ENCODE data around the gene PLEKHO2.
A peak's percentile ranks its signal among the peaks of the same experiment; 100 is the strongest.

PLEKHO2 gene

DNA sequence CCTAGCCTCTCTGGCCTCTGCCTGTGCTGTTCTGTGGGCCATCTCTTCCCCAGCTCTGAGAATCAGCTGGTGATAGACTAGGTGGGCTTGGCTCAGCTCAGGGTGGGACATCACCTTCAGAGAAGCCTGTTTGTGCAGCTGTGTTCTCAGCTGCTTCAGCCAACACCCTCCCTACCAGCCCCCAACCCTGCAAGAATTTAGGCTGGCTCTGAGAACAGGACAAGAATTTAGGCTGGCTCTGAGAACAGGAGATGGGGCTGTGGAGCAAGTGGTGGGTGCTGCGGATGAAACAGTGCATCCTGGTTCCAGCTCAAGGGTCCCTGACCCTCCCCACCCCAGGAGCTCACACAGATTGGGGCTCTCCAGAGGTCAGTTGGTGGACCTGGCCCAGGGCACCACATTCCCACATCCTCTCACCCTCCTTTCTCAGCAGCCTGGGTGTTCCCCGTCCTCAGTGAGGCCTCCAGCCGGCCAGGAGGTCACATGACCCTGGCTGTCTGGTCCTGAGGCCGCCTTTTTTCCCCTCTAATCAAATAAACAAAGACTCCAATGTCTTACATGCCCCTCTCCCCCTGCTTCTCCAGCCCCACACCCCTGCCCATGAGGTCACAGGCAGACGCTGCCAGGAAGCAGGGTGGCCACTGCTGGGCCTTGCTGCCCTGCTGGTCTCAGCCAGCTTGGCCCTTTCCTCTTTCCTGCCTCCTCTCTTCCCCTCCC lies 14.9 kb downstream of the PLEKHO2 start:
- DNase-seq, result no peak

DNA sequence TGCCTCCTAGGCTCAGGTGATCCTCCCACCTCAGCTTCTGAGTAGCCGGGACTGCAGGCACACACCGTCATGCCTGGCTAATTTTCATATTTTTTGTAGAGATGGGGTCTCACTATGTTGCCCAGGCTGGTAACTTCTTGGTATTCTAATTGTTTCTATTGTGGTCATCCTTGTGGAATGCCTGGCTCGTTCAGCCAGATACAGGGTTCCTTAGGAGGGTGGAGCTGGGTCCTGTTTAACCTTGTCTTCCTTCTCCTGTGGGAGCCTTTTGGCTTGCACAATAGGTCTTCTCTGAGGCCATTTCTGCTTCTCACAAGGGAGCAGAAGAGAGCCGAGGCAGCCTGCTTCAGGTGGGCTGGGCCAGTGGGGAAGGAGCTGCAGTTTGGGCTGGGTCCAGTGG lies 15.7 kb downstream of the PLEKHO2 start:
- DNase-seq, result no peak

DNA sequence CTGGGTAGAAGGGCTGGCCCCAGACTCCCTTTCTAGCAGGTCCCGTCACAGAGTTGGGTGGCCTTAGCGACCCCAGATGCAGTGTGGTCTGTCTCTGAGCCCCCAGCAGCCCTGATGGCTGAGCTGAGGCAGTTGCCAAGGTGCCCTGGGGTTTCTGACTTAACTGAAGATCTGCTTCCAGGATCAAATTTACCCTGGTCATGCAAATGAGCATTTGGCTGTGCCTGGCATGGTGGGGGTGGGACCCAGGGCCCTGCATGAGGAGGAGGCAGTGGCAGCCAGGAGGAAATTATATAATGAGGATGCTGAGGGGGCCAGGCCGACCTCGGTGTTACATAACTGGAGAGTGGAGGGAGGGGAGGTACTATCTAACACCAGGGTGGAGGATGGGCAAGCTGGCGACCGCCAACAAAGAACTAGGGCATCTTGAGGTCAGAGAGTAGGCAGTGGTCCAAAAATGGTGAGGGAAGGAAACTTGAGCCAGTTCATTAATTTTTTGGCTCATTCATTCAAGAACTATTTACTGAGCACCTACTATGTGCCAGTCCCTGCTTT lies 16.4 kb downstream of the PLEKHO2 start:
- DNase-seq, result no peak

DNA sequence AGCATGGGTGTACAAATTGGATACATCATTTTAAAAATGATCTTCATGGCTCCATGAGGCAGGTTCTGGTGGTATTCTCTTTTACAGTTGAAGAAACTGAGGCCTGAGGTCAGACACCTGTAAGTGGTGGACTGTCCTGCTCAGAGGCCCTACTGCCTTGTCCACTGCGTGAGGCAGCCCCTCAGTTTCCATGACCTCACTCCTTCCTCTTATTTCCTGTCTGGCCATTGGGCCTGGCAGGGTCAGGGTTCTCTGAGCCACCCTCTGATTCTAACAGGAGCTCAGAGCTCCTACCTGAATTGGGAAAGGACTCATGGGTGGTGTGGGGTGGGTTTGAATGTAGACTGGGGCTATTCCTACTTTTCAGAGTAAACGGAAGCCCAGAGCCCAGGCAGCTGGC lies 17.5 kb downstream of the PLEKHO2 start:
- DNase-seq, result no peak

DNA sequence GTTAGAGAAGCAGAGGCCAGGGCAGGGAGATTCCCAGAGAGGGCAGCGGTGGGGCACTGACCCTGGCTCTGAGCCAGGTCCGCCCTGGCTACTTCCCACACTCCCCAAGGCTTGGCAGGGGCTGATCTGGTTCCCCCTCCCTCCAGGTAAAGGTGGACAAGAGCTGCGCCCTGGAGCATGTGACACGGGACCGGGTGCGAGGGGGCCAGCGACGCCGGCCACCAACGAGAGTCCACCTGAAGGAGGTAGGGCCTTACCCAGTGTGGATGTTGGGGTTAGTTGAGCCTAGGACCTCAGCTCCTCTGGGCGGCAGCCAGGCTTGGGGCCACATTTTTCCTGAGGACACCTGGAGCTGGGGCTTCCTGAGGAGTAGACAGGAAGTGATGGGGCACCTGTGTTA lies 19.6 kb downstream of the PLEKHO2 start:
- DNase-seq, result no peak

DNA sequence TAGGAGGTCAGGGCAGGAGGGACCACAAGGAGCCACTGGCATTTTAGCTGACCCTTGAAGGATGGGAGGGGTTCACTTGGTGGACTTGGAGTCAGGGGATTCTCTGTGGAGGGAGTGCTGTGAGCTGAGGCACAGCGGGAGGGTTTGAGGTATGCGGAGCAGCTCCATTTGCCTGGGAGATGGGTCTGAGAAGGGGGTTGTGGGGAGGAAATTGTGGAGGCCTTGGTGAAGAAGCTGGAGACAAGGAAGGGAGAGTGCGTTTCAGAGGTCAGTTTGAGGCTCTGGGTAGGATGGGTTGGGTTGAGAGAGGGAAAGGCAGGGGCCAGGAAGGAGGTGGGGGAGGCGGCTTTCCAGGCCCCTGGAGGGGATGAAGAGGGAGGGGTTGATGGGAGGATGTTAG lies 20.2 kb downstream of the PLEKHO2 start:
- no peak for DNase-seq

DNA sequence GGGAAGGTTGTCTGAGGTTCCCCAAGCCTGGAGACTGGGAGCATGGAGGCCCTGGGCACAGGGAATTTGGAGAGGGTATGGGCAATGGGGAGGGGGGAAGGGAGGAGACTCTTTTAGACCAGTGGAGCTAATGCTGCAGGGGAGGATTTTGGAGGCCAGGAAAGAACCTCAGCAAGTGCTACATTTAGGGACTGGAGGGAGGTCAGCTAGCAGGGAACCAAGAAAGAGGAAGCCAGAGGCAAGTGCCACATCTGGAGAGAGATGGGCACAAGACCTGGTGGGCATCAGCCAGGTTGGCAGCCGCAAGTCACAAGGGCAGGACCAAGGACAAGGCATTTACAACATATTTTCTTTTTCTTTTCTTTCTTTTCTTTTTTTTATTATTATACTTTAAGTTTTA lies 20.7 kb downstream of the PLEKHO2 start:
- DNase-seq, result no peak

DNA sequence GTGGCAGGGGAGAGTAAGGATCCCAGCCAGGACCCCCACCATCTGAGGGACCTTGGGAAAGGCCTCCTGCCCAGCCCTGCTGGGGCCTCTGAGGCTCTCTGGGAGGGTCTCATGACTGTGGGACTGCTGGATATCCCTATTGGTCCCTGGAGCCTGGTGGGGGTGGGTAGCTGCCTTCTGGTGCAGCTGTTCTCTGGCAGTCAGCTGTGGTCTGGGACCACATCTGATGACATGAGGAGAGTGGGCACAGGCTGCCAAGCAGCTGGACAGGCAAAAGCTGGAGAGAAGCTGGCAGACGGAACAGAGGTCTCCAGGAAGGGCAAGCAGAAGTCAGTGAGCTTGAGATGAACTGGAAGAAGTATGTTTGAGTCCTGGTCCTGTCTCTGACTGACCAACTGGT lies 22.4 kb downstream of the PLEKHO2 start:
- DNase-seq, result no peak

DNA sequence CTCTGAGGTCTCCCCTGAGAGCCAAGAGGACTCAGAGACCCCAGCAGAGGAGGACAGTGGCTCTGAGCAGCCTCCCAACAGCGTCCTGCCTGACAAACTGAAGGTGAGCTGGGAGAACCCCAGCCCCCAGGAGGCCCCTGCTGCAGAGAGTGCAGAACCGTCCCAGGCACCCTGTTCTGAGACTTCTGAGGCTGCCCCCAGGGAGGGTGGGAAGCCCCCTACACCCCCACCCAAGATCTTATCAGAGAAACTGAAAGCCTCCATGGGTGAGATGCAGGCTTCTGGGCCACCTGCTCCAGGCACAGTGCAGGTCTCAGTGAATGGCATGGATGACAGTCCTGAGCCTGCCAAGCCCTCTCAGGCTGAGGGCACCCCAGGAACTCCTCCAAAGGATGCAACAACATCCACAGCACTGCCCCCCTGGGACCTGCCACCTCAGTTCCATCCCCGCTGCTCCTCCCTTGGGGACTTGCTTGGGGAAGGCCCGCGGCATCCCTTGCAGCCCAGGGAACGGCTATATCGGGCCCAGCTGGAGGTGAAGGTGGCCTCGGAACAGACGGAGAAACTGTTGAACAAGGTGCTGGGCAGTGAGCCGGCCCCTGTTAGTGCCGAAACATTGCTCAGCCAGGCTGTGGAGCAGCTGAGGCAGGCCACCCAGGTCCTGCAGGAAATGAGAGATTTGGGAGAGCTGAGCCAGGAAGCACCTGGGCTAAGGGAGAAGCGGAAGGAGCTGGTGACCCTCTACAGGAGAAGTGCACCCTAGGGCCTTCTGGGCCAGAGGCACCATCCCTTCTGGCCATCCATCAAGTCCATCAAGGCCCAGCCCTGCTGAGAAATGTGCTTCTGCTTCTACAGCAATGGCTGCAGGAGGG lies 23.6 kb downstream of the PLEKHO2 start:
- DNase-seq, result no peak

DNA sequence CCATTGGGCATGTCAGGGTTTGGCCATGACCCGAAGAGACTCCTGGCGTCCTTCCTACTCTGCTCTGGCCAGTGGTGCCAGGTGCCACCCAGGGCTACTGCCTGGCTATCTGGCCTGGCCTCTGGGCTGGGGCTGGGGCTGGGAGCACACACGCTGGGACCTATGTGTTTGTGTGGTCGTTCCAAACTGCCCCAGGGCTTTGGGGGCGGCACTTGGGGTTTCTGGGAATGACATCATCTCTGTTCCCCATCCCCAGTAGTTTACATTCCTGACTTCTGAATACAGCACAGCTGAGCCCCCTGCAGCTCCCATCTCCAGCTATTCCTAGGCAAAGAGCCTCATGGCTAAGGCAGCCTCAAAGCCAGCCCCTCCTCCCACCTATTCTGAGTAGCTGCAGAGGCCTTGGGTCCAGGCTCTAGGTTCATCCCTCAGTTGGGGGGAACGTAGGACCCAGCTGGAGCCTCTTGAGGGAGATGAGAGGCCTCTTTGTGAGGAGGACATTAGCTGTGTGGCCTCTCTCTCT lies 24.3 kb downstream of the PLEKHO2 start:
- DNase-seq, result no peak

DNA sequence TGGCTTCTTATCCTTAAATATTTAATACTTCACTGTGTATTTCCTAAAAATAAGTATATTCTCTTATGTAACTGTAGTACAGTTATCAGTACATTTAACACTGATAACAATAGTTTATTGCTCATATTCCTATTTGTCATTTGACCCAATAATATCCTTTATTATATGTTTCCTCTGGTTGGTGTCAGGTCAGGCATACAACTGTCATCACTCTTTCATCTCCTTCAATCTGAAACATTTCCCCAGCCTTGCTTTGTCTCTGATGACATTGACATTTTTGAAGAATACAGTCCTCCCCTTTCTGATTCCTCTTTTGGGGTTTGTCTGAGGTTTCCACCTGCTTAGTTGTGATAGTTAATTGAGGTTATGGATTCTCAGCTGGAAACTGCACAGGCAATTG lies 27.8 kb downstream of the PLEKHO2 start:
- no peak for DNase-seq

DNA sequence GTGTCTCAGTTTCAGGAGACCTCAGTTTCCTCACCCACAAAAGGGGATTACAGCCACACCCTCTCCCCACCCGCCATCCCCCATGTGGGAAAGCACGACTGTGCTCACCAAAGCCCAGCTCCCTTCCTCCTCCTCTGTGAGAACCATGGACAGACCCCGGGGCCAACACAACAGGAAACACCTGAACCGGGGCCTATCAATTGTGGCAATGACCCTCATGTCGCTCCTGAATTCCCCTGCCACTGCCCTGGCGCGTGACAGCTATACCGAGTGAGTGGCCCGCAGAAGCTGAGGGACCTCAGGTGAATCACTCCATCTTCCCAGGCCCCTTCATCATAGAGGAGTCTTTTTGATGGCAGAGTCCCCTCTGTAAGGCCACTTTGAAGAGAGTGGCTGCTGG lies 28.6 kb downstream of the PLEKHO2 start:
- DNase-seq, result no peak

DNA sequence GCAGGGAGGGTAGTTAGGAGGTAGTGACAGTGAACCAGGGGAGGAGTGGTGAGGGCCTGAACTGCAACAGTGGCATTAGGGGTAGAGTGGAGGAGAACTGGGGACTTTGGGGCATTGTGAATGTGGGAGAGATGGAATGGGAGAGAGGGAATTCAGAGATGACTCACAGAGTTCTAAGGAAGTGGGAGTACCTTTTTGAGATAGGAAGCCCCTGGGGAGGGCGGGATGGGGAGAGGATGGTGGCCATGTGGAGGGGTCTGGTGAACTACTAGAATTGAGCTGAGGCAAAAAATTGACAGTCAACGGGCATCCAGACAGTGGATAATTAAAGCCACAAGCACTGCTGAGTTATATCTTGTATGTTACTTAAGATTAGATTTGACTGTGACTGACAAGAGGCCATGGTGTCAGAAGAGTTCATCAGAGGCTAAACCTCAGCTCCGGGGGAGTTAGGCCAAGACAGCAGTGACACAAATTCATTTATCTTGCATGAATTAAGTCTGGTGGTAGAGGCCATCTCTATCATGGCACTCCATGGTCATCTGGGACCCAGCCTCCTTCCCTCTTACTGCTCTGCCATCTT lies 34.0 kb downstream of the PLEKHO2 start:
- DNase-seq, result no peak

DNA sequence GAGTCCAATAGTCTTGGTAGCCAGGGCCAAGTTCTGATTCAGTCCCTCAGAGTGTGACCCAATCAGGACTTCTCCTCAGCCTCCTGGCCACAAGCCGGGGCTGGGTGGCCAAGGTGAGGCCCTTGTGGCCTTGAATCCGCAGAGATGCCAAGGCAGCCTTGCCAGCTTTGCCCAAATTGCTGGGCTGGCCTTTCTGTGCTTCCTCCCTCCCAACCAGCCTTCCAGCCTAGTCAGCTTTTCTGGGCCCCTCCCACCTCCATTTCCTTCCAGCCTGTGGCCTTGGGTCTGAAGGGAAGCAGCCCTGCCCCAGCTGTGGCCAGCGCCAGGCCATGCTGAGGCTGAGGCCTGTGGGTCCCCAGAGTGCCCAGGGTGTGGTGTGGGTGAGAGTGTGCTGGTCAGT lies 35.7 kb downstream of the PLEKHO2 start:
- no peak for DNase-seq

DNA sequence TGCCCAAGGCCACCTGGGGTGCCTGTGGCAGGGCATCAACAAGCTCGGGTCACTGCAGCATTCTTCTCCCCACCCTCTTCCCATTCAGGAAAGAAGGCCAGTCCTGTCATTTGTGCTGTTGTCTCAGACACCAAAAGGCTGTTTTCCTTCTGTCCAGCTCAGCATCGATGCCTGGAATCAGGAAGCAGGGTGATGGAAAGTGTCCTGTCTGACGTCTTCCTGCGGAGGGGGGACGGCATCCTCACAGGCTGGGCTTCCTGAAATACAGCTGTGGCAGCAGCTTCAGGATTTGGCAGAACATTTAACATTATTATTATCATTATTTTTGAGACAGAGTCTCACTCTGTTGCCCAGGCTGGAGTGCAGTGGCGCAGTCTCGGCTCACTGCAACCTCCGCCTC lies 37.0 kb downstream of the PLEKHO2 start:
- no peak for DNase-seq

DNA sequence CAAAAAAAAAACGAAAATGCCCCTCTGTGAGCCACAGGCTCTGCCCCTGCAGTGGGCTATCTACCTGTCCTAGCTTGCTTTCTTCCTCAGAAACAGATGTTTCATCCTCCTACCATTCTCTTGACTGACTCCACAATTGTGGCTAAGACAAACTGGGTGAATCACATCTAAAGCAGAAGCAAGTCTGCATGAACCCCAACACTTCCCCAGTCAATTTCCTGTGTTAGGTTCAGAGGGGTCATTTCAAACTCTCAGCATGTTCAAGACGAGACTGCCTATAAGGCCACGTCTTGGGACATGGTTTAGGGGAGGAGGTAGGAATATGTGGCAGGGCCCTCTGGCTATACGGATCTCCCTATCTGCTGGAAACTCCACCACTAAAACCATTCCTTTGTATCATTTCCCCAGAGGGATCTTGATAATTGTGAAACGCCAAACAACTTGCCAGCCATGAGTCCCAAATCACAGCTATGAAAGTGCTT lies 41.4 kb downstream of the PLEKHO2 start:
- peak; percentile 44 to 55 for DNase-seq

DNA sequence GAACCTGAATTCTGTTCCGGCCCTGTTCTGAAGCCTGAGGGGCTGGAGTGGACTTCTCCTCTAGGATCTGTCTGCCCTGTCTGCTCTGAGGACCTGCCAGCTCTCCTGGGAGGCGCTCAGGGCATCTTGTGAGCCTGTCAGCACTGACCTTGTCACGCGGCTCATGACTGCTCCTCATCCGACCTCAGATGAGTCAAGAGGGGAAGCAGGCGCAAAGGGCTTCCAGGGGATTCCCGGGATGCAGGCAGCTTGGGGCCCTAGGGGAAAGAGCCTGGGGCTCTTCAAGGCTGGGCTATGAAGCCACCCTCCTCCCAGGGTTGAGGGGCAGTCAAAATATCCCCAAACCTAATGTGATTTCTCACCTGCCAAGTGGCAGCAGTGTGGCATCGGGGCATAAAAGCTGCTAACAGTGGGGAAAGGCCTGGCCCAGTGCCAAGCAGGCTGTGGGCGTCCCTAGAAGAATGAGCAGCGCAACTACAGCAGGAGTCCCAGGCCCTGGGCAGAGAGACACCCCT lies 42.3 kb downstream of the PLEKHO2 start:
- peak; percentile 85 to 87 for DNase-seq

DNA sequence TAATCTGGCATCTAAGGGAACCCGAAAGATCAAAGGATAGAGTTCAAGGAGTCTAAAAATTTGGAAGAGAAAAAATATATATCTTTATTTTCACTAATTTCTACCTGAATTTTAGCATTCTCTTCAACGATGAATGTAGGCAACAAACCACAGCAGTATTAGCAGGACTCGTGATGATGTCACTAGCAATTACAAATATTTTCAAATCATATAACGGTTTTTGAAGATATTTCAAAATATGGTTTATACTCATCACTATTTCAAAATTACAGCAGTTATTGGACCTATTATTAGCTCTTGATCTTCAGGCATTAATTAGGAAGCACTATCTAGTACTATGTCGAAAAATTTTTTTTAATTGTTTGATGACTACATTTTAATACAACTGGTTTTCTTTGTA lies 43.0 kb downstream of the PLEKHO2 start:
- no peak for DNase-seq

DNA sequence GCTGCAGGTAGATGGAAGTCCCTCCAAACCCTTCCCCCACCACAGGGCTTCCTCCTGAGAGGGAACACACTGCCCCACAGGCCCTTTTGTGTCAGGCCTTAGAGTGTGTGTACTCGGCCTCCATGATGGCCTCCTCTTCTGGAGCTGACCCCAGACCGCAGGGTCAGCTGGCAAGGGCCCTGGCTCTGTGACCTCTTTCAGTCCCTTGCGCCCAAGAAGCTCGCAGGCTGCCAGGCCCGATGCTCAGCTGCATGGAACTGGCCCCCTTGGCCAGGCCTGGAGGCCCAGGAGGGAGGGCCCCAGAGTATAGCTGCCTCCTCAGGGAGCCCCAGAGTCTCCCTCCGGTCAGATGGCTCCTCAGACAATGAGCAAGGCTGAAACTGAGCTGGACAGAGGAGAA lies 46.6 kb downstream of the PLEKHO2 start:
- no peak for DNase-seq

DNA sequence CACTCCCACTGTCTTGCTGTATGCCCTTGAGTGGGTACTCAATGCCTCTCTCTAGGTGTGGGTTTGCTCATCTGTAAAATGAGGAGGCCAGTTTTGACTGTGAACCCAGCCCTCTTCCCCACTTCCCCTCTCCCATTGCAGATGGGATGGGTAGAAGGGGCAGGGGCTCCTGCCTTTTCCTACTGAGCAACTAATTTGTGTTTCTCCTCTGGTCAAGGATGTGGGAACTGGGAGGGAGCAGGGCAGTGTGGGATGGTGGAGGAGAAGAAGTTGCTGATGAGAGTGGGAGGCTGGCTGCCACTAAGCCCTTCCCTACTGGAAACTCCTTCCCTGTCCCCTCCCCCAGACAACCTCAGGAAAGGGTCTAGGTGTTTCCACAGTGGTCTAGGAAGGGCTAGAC lies 49.8 kb downstream of the PLEKHO2 start:
- DNase-seq, result peak in 1 of 2 experiments; percentile 26

DNA sequence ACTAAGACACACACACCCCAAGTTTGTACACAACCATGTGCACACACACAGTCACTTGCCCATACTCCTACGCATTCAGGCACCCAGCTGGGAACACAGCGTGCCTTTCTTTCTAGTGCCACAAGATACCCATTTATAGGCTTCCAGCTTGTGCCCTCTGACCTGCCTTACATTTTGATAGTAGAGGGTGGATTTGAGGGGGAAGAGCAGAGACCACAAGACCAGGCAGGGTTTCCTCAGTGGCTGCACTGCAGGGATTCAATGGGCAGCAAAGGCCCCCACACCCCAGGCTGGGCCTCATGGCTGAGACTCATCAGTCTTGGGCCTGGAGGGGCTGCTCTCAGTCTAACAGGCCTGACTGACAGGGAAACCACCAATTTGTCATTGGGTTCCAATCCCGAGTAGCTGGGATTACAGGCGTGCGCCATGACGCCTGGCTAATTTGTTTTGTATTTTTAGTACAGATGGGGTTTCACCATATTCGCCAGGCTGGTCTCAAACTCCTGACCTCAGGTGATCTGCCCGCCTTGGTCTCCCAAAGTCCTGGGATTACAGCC lies 51.2 kb downstream of the PLEKHO2 start:
- DNase-seq, result peak; percentile 74 to 76

DNA sequence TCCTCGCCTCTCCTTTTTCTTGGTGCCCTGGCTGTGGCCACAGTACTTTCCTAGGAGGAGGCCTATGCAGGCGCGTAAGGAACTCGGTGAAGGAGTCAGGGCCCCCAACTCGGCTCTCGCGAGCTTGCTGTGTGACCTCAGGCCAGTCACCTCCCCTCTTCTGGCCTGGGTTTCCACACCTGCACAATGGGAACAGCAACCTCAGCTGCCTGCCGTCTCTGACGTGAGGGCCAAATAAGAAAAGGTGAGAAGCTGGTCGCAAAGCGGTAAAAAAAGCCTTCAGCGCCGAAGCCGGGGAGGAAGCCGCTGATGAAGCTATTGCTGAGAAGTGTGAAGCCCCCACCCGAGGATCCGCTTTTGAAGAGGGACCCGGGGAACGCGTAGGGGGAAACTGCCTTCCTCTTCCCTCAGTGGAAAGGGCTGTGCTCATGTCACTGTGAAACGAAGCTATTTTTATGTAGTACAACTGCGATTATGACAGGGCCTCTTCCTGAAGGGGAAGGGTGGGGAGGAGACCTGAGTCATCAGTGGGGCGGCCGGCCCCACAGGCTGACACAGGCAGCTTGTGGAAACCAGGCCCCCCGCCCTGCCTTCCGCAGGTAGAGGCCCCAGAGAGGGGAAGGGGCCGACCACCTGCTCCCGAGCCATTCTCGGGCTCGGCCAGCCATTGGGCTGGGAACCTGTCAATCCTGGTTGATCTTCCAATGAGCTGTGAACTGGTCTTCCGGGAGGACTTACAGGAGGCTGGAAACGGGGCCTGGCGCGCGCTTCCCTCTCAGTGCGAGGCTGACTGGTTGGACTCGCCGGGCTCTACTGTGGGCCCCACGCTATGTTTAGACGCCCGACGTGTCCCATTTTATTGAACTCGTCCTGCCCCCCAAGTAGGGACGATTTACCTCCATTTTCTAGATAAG lies 52.0 kb downstream of the PLEKHO2 start:
- DNase-seq, result peak; percentile 99
